HepG2 (cell line): ENCODE measurements around the gene HELT. TPM values are rescaled to one million over a fixed set of nuclear protein-coding genes. Genes with fewer than 3 reads are reported as not detected.

Experiments
- ARID2 ChIP-seq: sonication (generic); formaldehyde crosslinking; IDR thresholded peaks from 2 replicates; pipeline ENCODE4 v1.8.1; 2022; ENCODE audit warnings: mild to moderate bottlenecking, missing genetic modification reagents, borderline replicate concordance
- ELF1 ChIP-seq: sonication (generic); formaldehyde crosslinking; IDR thresholded peaks from 2 replicates; pipeline ENCODE4 v1.4.0; 2020; ENCODE audit warnings: missing genetic modification reagents
- ETV5 ChIP-seq: IDR thresholded peaks from 2 replicates; pipeline ENCODE4 v1.6.1; 2018; ENCODE audit warnings: missing biosample characterization, missing genetic modification reagents, inconsistent platforms, borderline replicate concordance
- HDAC2 ChIP-seq: sonication (generic); formaldehyde crosslinking; IDR thresholded peaks from 2 replicates; pipeline ENCODE4 v1.4.0; 2020; ENCODE audit warnings: missing genetic modification reagents
- HIVEP1 ChIP-seq: sonication (generic); formaldehyde crosslinking; IDR thresholded peaks from 2 replicates; pipeline ENCODE4 v1.4.0; 2020; ENCODE audit warnings: mild to moderate bottlenecking, missing genetic modification reagents
- HMG20B ChIP-seq: conservative IDR thresholded peaks from 2 replicates; pipeline ENCODE4 v1.6.1; 2016; ENCODE audit warnings: missing genetic modification reagents, missing compliant biosample characterization
- HNF4A ChIP-seq: sonication (generic); formaldehyde crosslinking; IDR thresholded peaks from 2 replicates; pipeline ENCODE4 v1.4.0; 2020; ENCODE audit warnings: missing genetic modification reagents
- HOXA3 ChIP-seq: sonication (generic); formaldehyde crosslinking; IDR thresholded peaks from 2 replicates; pipeline ENCODE4 v1.5.0; 2020; ENCODE audit warnings: missing genetic modification reagents
- KDM2A ChIP-seq: sonication (generic); formaldehyde crosslinking; IDR thresholded peaks from 2 replicates; pipeline ENCODE4 v1.4.0; 2020; ENCODE audit warnings: low read depth, missing genetic modification reagents, borderline replicate concordance
- KMT2A ChIP-seq: sonication (generic); formaldehyde crosslinking; IDR thresholded peaks from 2 replicates; pipeline ENCODE4 v1.4.0; 2020; ENCODE audit warnings: missing genetic modification reagents
- MED1 ChIP-seq: sonication (generic); formaldehyde crosslinking; IDR thresholded peaks from 2 replicates; pipeline ENCODE4 v1.4.0; 2020; ENCODE audit warnings: missing genetic modification reagents
- MIER3 ChIP-seq: IDR thresholded peaks from 2 replicates; pipeline ENCODE4 v1.6.1; 2016; ENCODE audit warnings: missing compliant biosample characterization, borderline replicate concordance
- MTA1 ChIP-seq: sonication (generic); formaldehyde crosslinking; IDR thresholded peaks from 2 replicates; pipeline ENCODE4 v1.4.0; 2020; ENCODE audit warnings: missing genetic modification reagents, mild to moderate bottlenecking, borderline replicate concordance
- NCOA2 ChIP-seq: sonication (generic); formaldehyde crosslinking; IDR thresholded peaks from 2 replicates; pipeline ENCODE4 v1.8.0; 2022; ENCODE audit warnings: inconsistent platforms
- PHF21A ChIP-seq: sonication (generic); formaldehyde crosslinking; IDR thresholded peaks from 2 replicates; pipeline ENCODE4 v1.5.0; 2020; ENCODE audit warnings: mild to moderate bottlenecking, missing genetic modification reagents
- RFX3 ChIP-seq: IDR thresholded peaks from 2 replicates; pipeline ENCODE4 v1.6.1; 2016; ENCODE audit warnings: missing biosample characterization, missing genetic modification reagents
- RXRB ChIP-seq: IDR thresholded peaks from 2 replicates; pipeline ENCODE4 v1.6.1; 2016; ENCODE audit warnings: borderline replicate concordance, missing genetic modification reagents, missing compliant biosample characterization
- SUZ12 ChIP-seq: fragments of 150-350 bp; IDR thresholded peaks from 2 replicates; pipeline ENCODE4 v1.6.1; 2014; ENCODE audit warnings: low read depth, low read length
- TBP ChIP-seq: sonication (generic); formaldehyde crosslinking; IDR thresholded peaks from 2 replicates; pipeline ENCODE4 v1.5.0; 2020; ENCODE audit warnings: missing genetic modification reagents
- TEAD3 ChIP-seq: optimal IDR thresholded peaks from 2 replicates; pipeline ENCODE3; 2016; ENCODE audit warnings: borderline replicate concordance
- ZSCAN9 ChIP-seq: IDR thresholded peaks from 2 replicates; pipeline ENCODE4 v1.6.1; 2016; ENCODE audit warnings: borderline replicate concordance
- polyA plus RNA-seq, 8 experiments: library from polyadenylated mRNA; depleted of rRNA in 3 of 8; stranded (reverse) in 7 of 8; unstranded in 1 of 8; fragments of >200 nt; fragmentation: Illumina TruSeq in 4 of 8; extraction: Trizol in 4 of 8; gene quantifications; 2 replicates each; pipeline versions ENCODE4 v1.2.1 to v1.2.3, GENCODE V29; 2011 to 2016; ENCODE audit warnings: low read depth in 4 of 8, missing spikeins in 1 of 8, mixed read lengths in 1 of 8; ENCODE audit not compliant: insufficient read depth in 1 of 8
- total RNA-seq, 5 experiments: library from RNA; depleted of rRNA; stranded (reverse); fragments of >200 nt; fragmentation: Illumina TruSeq; extraction: Trizol; gene quantifications; 2 replicates each; pipeline ENCODE4 v1.2.3, GENCODE V29; 2016; ENCODE audit warnings: low read depth in 1 of 5
- TF ChIP-seq, protein P1 (sequence below), 2 experiments: sonication (generic) in 1 of 2; formaldehyde crosslinking in 1 of 2; IDR thresholded peaks; 2 replicates each; pipeline versions ENCODE4 v1.6.1 to v1.9.0; 2014 to 2022; ENCODE audit warnings: antibody characterized with exemption in 1 of 2, borderline replicate concordance in 1 of 2, inconsistent platforms in 1 of 2, low read depth in 1 of 2, missing genetic modification reagents in 1 of 2
- TF ChIP-seq, protein P2 (sequence below): IDR thresholded peaks from 2 replicates; pipeline ENCODE4 v1.6.1; 2016; ENCODE audit warnings: control low read depth
- TF ChIP-seq, protein P3 (sequence below): sonication (generic); formaldehyde crosslinking; IDR thresholded peaks from 2 replicates; pipeline ENCODE4 v1.5.0; 2020; ENCODE audit warnings: missing genetic modification reagents

The HELT gene
- total and polyA plus RNA-seq, 2 of the 13 experiments (the other 11 are each of a cell fraction or from before 2014, with no cell fraction given) = not detected

DNA sequence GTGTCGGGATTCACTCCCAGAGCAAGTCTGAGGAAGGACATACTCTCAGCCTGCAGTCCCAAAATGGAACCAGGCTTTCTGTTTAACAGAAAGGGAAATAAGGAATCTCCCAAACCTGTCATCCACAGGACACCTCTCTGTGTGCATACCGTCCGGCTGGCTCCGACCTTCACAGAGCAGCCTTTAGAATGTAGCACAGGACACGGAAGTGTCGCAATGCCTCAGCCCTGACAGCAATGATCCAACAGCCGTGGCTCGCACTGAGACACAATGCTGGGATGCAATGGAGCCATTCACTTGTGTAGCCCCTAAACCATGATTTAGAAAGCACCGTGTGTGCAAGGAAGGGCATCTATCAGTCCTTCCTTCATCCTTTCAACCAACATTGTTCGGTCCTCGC is 15.5 kb upstream of the HELT start (continued):
- no peak for TF ChIP-seq ARID2 (CRISPR knock-in tag)
- TF ChIP-seq ELF1 = peak; percentile 78
- TF ChIP-seq ZSCAN9 = 0 out of 2 replicates have a peak, but pooled peaks have one; percentile 27
- TF ChIP-seq MIER3 (CRISPR knock-in tag) = 0 out of 2 replicates have a peak, but pooled peaks have one; percentile 36
- peak; percentile 88 for TF ChIP-seq TEAD3 (CRISPR knock-in tag)
- 0 out of 2 replicates have a peak, but pooled peaks have one; percentile 27 for TF ChIP-seq NCOA2 (CRISPR knock-in tag)
- no peak for TF ChIP-seq TBP (CRISPR knock-in tag)
- peak; percentile 51 for TF ChIP-seq HNF4A (CRISPR knock-in tag)
- TF ChIP-seq, protein P1, sequence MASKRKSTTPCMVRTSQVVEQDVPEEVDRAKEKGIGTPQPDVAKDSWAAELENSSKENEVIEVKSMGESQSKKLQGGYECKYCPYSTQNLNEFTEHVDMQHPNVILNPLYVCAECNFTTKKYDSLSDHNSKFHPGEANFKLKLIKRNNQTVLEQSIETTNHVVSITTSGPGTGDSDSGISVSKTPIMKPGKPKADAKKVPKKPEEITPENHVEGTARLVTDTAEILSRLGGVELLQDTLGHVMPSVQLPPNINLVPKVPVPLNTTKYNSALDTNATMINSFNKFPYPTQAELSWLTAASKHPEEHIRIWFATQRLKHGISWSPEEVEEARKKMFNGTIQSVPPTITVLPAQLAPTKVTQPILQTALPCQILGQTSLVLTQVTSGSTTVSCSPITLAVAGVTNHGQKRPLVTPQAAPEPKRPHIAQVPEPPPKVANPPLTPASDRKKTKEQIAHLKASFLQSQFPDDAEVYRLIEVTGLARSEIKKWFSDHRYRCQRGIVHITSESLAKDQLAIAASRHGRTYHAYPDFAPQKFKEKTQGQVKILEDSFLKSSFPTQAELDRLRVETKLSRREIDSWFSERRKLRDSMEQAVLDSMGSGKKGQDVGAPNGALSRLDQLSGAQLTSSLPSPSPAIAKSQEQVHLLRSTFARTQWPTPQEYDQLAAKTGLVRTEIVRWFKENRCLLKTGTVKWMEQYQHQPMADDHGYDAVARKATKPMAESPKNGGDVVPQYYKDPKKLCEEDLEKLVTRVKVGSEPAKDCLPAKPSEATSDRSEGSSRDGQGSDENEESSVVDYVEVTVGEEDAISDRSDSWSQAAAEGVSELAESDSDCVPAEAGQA (IDR thresholded peaks at IDR 0.05; ENCODE audit: low read depth) = no peak
- TF ChIP-seq, protein P1 (CRISPR knock-in tag; IDR thresholded peaks at IDR 0.05; ENCODE audit: borderline replicate concordance) = no peak
- TF ChIP-seq MTA1 (CRISPR knock-in tag) = no peak
- TF ChIP-seq, protein P2, sequence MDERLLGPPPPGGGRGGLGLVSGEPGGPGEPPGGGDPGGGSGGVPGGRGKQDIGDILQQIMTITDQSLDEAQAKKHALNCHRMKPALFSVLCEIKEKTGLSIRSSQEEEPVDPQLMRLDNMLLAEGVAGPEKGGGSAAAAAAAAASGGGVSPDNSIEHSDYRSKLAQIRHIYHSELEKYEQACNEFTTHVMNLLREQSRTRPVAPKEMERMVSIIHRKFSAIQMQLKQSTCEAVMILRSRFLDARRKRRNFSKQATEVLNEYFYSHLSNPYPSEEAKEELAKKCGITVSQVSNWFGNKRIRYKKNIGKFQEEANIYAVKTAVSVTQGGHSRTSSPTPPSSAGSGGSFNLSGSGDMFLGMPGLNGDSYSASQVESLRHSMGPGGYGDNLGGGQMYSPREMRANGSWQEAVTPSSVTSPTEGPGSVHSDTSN (CRISPR knock-in tag) = 0 out of 2 replicates have a peak, but pooled peaks have one; percentile 29
- peak; percentile 39 for TF ChIP-seq KDM2A
- TF ChIP-seq HOXA3 = peak; percentile 46; the same call in 1 of the 2 replicates
- TF ChIP-seq ETV5 = peak; percentile 91
- TF ChIP-seq, protein P3, sequence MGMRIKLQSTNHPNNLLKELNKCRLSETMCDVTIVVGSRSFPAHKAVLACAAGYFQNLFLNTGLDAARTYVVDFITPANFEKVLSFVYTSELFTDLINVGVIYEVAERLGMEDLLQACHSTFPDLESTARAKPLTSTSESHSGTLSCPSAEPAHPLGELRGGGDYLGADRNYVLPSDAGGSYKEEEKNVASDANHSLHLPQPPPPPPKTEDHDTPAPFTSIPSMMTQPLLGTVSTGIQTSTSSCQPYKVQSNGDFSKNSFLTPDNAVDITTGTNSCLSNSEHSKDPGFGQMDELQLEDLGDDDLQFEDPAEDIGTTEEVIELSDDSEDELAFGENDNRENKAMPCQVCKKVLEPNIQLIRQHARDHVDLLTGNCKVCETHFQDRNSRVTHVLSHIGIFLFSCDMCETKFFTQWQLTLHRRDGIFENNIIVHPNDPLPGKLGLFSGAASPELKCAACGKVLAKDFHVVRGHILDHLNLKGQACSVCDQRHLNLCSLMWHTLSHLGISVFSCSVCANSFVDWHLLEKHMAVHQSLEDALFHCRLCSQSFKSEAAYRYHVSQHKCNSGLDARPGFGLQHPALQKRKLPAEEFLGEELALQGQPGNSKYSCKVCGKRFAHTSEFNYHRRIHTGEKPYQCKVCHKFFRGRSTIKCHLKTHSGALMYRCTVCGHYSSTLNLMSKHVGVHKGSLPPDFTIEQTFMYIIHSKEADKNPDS = no peak
- TF ChIP-seq SUZ12 = no peak
- peak; percentile 44; the same call in 1 of the 2 replicates for TF ChIP-seq PHF21A (CRISPR knock-in tag)
- TF ChIP-seq HDAC2 (CRISPR knock-in tag) = peak; percentile 28; the same call in 1 of the 2 replicates
- TF ChIP-seq MED1 (CRISPR knock-in tag) = peak; percentile 30; the same call in 1 of the 2 replicates
- 0 out of 2 replicates have a peak, but pooled peaks have one; percentile 34 for TF ChIP-seq RXRB (CRISPR knock-in tag)
- 0 out of 2 replicates have a peak, but pooled peaks have one; percentile 47 for TF ChIP-seq KMT2A (CRISPR knock-in tag)
- TF ChIP-seq RFX3 (CRISPR knock-in tag) = no peak
- TF ChIP-seq HIVEP1 (CRISPR knock-in tag) = no peak
- TF ChIP-seq HMG20B (CRISPR knock-in tag) = no peak
